GM20000 (cell line): ENCODE data around the gene REV1.

Experiments used
- DNase-seq: peaks from one replicate; pipeline ENCODE4 v3.0.0; 2012; ENCODE audit warnings: low spot score
- CTCF ChIP-seq: IDR thresholded peaks from 2 replicates; pipeline ENCODE4 v1.5.1; 2012; ENCODE audit warnings: mild to moderate bottlenecking, control low read depth; ENCODE audit errors: extremely low read depth, missing control alignments

REV1 gene

GRCh38 chr2:99489761-99490622 lies at the start of gene REV1:
Gene REV1 (minus strand): TSS chr2:99490017. CDS start chr2:99464975, 25,042 bp downstream.
- peak; percentile 54 for TF ChIP-seq CTCF

GRCh38 chr2:99537910-99538485 lies 48.2 kb upstream of the REV1 start:
- no peak for DNase-seq
- no peak for TF ChIP-seq CTCF

More at GRCh38 chr2:99489761-99490622, at the start of gene REV1:
- DNase-seq = peak; percentile 98

- no peak for TF ChIP-seq CTCF
- no peak for DNase-seq
Observed at GRCh38 chr2:99524056-99524455, 34.2 kb upstream of the REV1 start.

GRCh38 chr2:99522157-99522556 lies 32.3 kb upstream of the REV1 start:
- DNase-seq = no peak
- TF ChIP-seq CTCF = no peak

GRCh38 chr2:99520813-99521212 lies 31.0 kb upstream of the REV1 start:
- no peak for TF ChIP-seq CTCF

GRCh38 chr2:99520195-99520594 lies 30.4 kb upstream of the REV1 start:
- no peak for DNase-seq
- TF ChIP-seq CTCF = no peak

More at GRCh38 chr2:99520813-99521212, 31.0 kb upstream of the REV1 start:
- DNase-seq = no peak

- TF ChIP-seq CTCF = no peak
- DNase-seq = no peak
Observed at GRCh38 chr2:99514357-99514756, 24.5 kb upstream of the REV1 start.
